ENCODE results near the gene PRICKLE1. TPM values are rescaled to one million over a fixed set of nuclear protein-coding genes. Genes with fewer than 3 reads are reported as not detected.

Gene PRICKLE1
- total and polyA plus RNA-seq, 9 of the 15 experiments (the other 6 are each of a cell fraction or from before 2014, with no cell fraction given): 0.22 to 0.85 (median 0.31) TPM

DNA sequence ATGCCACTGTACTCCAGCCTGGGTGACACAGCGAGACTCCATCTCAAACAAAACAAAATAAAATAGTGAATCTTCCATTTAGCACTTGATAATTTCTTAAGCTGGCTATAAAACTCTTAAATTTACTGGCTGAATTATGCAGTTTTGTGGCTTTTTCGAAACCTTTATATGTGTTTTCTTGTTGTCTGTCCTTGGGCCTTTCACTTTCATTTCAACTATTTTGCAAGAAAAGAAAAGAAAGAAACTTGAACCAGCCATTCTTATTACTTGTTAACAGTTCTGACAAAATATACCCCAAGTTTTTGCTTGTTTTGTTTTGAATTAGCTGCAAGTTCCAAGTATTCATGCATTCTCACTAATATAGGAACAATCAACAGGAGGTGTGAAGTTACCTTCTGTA lies 42.8 kb downstream of the PRICKLE1 start:
- in situ Hi-C loops (cut with MboI) (no loop called here), intact Hi-C loops (cut with micrococcal nuclease) (no loop called here)
- Histone ChIP-seq H3K79me2 (ENCODE audit: control insufficient read depth, insufficient read depth, low read length) (no peaks in the 10 kb centered on the region), H3K9me3 (replicated peaks; ENCODE audit: control insufficient read depth, insufficient read depth, low read depth, low read length) (no peaks in the 10 kb centered on the region), H3K4me1 (replicated peaks in 1 of 2; ENCODE audit: control insufficient read depth in 2 of 2, insufficient read depth in 2 of 2, low read length in 2 of 2) (no peaks in the 10 kb centered on the region; a peak in 1 of 5 replicates), H2AFZ (ENCODE audit: low read depth, low read length) (no peak overlapping the region), H3K9me1 (ENCODE audit: control insufficient read depth, insufficient read depth, low read length) (no peaks in the 10 kb centered on the region), H3K27me3 (ENCODE audit: control insufficient read depth in 2 of 2, insufficient read depth in 2 of 2, low read length in 2 of 2) (peaks cover 0 to 3% of the 10 kb centered on the region in 2 experiments; a peak in 1 of 5 replicates), H3K4me2 (ENCODE audit: insufficient read depth, low read length) (no peak overlapping the region), H3K4me3 (no peak overlapping the region), H4K20me1 (replicated peaks; ENCODE audit: control insufficient read depth, insufficient read depth, low read length) (0 out of 2 replicates have a peak, but pooled peaks cover 3% of the 10 kb centered on the region), H3K9ac (ENCODE audit: insufficient read depth in 1 of 2, low read depth in 2 of 2, low read length in 2 of 2) (no peak overlapping the region), H3K36me3 (ENCODE audit: control insufficient read depth, insufficient read depth, low read length) (no peaks in the 10 kb centered on the region), H3K27ac (ENCODE audit: extremely low read depth, low read depth, low read length) (no peak overlapping the region)
- POLR2A ChIA-PET: no interaction called here
- BruUV-seq (replicated peaks): no TSS peak
- CTCF ChIA-PET (ENCODE audit: low intra/inter-chr PET ratio): no interaction called here
- FAIRE-seq (no peak), DNase-seq (ENCODE audit: extremely low read depth in 1 of 4, low spot score in 3 of 4) (no peak), ATAC-seq (no peak)
- WGBS (ENCODE audit: insufficient coverage, low coverage, missing lambda C conversion rate): 6% methylated on average over 2 of the region's 2 CpGs
- TF ChIP-seq ZNF12 (CRISPR knock-in tag; IDR thresholded peaks at IDR 0.05) (no peak), RBM39 (optimal IDR thresholded peaks at IDR 0.05; ENCODE audit: low read depth, low read length) (no peak), ZFPM2 (CRISPR knock-in tag; IDR thresholded peaks at IDR 0.05) (no peak)
- TF ChIP-seq, protein P1, sequence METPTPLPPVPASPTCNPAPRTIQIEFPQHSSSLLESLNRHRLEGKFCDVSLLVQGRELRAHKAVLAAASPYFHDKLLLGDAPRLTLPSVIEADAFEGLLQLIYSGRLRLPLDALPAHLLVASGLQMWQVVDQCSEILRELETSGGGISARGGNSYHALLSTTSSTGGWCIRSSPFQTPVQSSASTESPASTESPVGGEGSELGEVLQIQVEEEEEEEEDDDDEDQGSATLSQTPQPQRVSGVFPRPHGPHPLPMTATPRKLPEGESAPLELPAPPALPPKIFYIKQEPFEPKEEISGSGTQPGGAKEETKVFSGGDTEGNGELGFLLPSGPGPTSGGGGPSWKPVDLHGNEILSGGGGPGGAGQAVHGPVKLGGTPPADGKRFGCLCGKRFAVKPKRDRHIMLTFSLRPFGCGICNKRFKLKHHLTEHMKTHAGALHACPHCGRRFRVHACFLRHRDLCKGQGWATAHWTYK (CRISPR knock-in tag; IDR thresholded peaks at IDR 0.05): no peak

DNA sequence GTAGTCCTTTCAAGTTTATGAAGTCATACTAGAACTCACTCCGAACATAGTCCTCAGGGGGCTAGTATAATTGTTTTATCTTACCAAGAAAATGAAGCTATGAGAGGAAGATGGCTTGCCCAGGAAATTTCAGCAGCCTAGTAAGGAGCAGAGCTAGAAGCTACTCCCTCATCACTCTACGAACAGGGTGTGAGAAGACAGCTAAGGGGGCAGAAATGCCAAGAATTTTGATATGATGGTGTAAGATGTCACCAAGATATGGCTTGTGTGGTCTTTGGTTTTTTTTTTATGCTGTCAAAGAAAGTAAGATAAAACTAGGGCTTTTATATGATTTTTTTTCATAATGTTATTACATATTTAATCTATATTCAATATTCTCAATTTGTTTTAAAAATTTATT lies 47.6 kb downstream of the PRICKLE1 start:
- Histone ChIP-seq H3K36me3 (ENCODE audit: control insufficient read depth, insufficient read depth, low read length) (no peaks in the 10 kb centered on the region), H3K27ac (ENCODE audit: extremely low read depth, low read depth, low read length) (no peak overlapping the region), H2AFZ (ENCODE audit: low read depth, low read length) (no peak overlapping the region), H4K20me1 (replicated peaks; ENCODE audit: control insufficient read depth, insufficient read depth, low read length) (no peaks in the 10 kb centered on the region), H3K4me2 (ENCODE audit: insufficient read depth, low read length) (no peak overlapping the region), H3K79me2 (ENCODE audit: control insufficient read depth, insufficient read depth, low read length) (no peaks in the 10 kb centered on the region), H3K4me1 (replicated peaks in 1 of 2; ENCODE audit: control insufficient read depth in 2 of 2, insufficient read depth in 2 of 2, low read length in 2 of 2) (no peaks in the 10 kb centered on the region), H3K27me3 (ENCODE audit: control insufficient read depth in 2 of 2, insufficient read depth in 2 of 2, low read length in 2 of 2) (no peaks in the 10 kb centered on the region), H3K9me3 (replicated peaks; ENCODE audit: control insufficient read depth, insufficient read depth, low read depth, low read length) (no peaks in the 10 kb centered on the region), H3K9ac (ENCODE audit: insufficient read depth in 1 of 2, low read depth in 2 of 2, low read length in 2 of 2) (no peak overlapping the region), H3K4me3 (no peak overlapping the region), H3K9me1 (ENCODE audit: control insufficient read depth, insufficient read depth, low read length) (no peaks in the 10 kb centered on the region)
- in situ Hi-C loops (cut with MboI): no loop called here
- no TSS peak for BruUV-seq (replicated peaks)
- ATAC-seq (no peak), FAIRE-seq (no peak), DNase-seq (ENCODE audit: extremely low read depth in 1 of 4, low spot score in 3 of 4) (no peak)
- 0% methylated on average over 2 of the region's 2 CpGs for WGBS (ENCODE audit: insufficient coverage, low coverage, missing lambda C conversion rate)
- CTCF ChIA-PET (ENCODE audit: low intra/inter-chr PET ratio): no interaction called here
- POLR2A ChIA-PET: interaction anchor here (0.7 kb wide), 1 partner anchor 1427 kb away, joined by 3 read pairs; no protein-coding TSS in a partner anchor
- intact Hi-C loops (cut with micrococcal nuclease): no loop called here
- TF ChIP-seq ZNF584 (CRISPR knock-in tag; IDR thresholded peaks at IDR 0.05; ENCODE audit: low read depth) (no peak), ZBTB7A (IDR thresholded peaks at IDR 0.05; ENCODE audit: borderline replicate concordance, control insufficient read depth, low read depth, low read length) (no peak), TOE1 (IDR thresholded peaks at IDR 0.05; ENCODE audit: borderline replicate concordance) (no peak), TOE1 (CRISPR knock-in tag; IDR thresholded peaks at IDR 0.05; ENCODE audit: borderline replicate concordance, low read depth) (no peak), GABPB1 (CRISPR knock-in tag; IDR thresholded peaks at IDR 0.05) (no peak), CREB1 (IDR thresholded peaks at IDR 0.05) (no peak), CREB1 (CRISPR knock-in tag; IDR thresholded peaks at IDR 0.05) (no peak), ZBED1 (IDR thresholded peaks at IDR 0.05) (no peak)
